Left hindlimb (tissue), 1 donor: ENCODE results near the gene PP2D1.
"Not testable (repeated sequence)": the region's sequence is repeated elsewhere in the genome, so short reads cannot be mapped to it uniquely, and the experiment has no call there.

Experiments
- DNase-seq: peaks from one replicate; pipeline ENCODE4 v3.0.0-alpha.2; 2018

The PP2D1 gene

DNA sequence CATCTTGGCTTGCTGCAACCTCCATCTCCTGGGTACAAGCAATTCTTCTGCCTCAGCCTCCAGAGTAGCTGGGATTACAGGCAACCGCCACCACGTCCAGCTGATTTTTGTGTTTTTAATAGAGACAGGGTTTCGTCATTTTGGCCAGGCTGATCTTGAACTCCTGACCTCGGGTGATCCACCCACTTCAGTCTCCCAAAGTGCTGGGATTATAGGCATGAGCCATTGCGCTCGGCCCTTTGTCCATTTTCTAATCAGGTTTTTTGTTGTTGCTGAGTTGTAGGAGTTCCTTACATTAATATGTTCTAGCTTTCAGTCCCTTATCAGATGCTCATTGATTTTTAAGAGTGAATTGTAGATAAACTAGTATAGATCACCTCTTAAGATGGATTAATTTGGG, 44.9 kb downstream of the PP2D1 start:
- DNase-seq: no peak

GRCh38 chr3:19961960-19962359, 50.1 kb downstream of the PP2D1 start:
- DNase-seq: no peak

DNA sequence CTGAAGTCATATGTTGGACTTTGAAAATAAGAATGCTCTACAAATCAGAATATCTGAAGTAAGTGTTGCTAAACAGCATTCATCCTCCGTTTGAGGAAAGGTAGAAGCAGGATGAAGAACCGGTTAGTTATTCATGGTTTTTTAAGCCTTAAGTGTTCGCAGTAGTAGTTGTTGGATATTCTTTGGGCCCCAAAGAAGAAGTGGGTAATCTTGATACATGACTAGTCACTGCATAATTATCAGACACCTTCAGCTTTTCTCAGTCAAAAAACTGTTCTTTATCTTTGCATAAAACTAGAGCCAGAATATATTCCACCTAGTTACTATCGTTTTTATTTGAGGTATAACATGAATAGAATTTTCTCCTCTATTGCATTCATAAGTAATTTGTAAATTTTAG, 51.4 kb downstream of the PP2D1 start:
- no peak for DNase-seq

DNA sequence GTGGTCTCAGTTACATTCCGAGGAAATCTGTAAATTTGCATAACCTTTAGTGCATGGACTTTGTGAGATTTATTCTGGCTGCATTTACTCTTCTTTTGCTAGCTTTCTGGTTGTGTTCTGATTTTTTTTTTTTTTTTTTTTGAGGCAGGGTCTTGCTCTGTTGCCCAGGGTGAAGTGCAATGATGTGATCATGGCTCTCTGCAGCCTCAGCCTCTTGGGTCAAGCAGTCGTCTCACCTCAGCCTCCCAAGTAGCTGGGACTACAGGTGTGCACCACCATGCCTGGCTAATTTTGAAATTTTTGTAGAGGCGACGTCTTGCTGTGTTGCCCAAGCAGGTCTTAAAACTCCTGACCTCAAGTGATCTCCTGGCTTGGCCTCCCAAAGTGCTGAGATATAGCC, 52.6 kb downstream of the PP2D1 start:
- no peak for DNase-seq

DNA sequence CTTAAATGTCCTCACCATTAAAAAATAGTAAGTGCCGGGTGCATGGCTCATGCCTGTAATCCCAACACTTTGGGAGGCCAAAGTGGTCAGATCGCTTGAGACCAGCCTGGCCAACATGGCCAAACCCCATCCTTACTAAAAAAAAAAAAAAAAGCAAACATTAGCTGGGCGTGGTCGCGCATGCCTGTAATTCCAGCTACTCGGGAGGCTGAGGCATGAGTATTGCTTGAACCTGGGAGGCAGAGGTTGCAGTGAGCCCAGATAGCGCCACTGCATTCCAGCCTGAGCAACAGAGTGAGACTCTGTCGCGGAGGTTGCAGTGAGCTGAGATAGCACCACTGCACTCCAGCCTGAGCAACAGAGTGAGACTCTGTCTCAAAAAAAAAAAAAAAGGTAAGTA, 54.7 kb downstream of the PP2D1 start:
- DNase-seq: not testable (repeated sequence)

- no peak for DNase-seq
These were observed 57.4 kb downstream of the PP2D1 start for GRCh38 chr3:19954676-19955075.

DNA sequence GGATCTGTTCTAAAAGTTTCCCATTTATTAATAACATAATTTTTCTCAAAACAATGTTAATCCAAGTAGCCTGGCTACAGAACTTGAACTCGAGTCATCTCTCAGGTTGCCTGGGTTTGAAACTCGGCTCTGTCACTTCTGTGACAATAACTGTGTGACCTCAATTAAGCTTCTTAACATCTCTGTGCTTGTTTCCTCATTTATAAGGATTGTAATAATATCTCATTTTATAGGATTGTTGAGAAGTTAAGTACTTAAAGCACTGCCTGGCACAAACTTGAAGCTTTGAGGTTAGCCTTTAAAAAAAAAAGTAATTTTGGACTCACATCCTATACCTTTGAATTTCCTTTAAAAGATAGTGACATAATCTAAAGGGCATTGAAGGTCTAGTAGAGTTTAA, 61.7 kb downstream of the PP2D1 start:
- DNase-seq: no peak

DNA sequence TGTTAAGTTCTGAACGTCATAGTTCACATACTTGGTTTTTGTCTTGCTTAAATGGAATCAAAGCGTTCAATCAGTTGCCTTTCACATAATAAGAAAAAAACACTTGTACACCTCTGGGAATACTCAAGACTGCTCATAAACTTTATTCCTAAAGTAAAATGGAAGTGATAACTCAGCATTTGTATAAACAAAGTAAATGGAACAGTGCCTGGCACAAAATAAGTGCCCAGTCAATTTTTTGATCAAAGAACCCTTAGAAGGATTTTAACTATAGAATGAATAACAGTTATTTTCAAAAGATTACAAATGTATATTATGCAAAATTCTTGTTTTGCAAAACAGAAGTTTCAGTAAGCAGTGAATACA, 63.9 kb downstream of the PP2D1 start:
- DNase-seq: no peak

DNA sequence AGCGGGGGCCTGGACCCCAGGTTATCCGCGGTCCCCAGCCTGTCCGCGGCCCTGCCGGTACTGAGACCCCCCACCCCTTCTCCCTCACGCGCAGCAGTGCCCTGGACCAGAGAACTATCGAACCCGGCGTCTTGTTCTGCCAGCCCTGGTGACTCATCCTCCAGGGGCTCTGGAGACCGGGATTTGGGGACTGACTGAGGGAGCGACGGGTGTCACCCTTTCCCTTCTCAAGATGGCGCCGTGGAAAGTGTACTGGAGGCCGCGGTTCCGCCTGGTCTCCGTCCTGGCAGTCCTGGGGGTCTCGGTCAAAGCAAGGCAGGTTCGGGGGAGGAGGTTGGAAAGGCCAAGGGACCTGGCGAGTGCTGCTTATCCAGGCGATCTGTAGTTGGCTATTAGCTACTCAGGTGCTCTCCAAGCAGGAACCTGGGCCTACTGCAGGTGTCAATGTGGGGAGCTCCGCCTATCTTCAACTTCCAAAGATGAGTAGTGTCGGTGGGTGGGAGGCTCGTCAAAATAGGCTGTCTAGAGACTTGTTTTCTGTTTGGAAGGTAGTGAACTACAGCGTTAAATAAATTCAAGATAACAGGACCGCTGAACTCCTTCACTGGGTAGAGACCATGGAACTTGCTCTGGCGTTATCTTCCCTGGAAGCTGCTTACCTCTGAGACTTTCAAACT, 64.4 kb downstream of the PP2D1 start:
- DNase-seq: peak; percentile 65

GRCh38 chr3:19946832-19947548, 65.1 kb downstream of the PP2D1 start, which contains the start of gene RAB5A:
Gene RAB5A (plus strand): TSS chr3:19947097. CDS start chr3:19950899, 3,802 bp downstream.
- DNase-seq: peak; percentile 99

DNA sequence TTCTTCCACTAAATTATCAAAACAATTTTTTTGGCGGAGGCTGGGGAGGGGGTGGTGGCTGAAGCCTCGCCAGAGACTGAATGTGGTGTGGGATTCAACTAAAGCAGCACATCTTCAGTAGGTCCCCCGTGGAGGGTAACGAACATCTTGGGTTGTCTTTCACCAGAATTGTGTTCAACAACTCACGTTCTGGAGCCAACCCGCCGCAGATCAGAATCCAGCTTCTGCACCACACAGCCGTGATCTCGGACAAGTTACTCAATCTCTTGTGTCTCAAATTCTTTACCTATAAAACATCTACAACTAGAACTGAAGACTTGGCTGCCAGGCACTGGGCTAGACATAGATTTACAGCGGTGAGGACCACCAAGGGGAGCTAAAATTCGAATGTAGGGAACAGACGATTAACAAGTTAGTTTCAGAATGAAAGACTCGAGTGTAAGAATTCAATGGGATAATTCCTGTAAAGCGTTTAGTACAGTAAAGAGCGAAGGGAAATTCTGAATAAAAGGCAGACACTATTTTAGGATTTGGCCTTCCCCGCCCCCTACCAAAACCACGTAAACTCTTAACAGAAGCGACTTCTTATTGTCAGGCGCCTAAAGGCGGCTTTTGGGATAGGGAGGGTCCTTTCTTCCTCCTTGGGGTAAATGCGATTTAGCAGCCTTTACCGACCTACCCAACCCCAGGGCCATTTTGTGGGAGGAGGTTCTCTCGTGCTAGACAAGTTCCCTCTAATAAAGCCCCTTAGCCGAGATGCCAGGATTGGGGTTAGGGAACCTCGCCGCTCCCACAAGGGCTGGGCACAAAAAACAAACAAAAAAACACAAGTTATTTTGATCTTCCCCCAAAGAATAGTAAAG, 65.9 kb downstream of the PP2D1 start:
- peak; percentile 30 for DNase-seq

GRCh38 chr3:19945534-19945933, 66.5 kb downstream of the PP2D1 start:
- no peak for DNase-seq

DNA sequence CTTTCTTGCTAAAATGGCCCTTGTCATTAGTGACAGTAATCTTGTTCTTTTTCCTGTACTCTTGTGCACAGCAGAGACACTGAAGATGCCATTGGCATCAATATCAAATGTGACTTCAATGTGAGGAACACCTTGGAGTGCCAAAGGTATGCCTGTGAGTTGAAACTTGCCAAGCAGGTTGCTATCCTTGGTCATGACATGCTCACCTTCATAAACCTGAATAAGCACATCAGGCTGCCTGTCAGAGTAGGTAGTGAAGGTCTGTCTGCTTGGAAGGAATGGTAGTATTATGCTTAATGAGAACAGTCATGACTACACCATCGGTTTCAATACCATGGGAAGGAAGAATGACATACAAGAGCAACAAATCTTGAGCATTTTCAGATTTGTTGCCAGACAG, 71.4 kb downstream of the PP2D1 start:
- no peak for DNase-seq

DNA sequence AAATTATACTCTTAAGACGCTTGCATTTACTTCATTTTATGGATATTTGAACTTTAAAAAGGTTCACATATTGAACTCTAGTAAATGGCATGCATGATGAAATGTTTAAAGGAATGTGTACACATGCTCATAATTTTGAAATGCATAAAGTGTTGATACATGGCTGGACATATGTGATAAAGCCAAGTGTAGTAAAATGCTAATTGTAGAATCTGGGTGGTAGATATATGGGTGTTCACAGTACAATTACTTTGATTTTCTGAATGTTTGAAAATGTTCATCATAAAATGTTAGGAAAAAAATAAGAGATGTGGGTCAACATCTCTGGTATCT, 73.8 kb downstream of the PP2D1 start:
- no peak for DNase-seq

DNA sequence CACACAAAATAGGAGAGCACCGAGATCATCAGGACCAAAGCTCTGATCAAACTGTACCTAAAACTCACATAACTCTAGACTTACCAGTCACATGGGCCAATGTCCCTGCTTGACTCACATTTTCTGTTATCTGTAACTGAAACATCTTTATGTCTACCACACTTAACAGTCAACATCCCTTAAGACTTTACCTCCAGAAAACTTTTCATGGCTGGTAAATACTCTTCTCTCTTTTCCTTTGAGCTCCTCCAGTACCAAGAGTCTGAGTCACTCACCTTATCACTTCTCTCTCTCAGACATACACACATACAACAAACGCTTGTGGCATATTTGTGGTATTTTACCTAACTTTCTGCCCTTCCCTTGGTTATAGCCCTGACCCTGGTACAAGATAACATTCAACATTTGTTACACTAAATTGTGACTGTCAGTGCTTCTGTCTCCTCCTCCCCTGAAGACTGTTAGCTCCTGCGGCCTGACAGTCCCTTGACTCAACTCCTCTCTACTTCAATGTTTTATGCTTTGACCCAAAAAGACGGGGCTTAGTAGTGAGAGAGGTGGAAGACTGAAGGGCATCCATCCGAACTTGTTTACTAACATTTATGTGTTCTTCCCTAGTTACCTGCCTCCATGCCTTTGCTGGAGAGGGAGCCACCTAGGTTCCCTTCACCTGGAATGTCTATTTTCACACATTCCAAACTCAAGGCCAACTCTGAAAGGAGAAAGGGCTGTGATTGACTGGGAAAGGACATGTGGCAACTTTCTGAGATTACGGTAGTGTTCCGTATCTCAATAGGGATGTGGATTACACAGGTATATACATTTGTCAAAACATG, 74.4 kb downstream of the PP2D1 start:
- DNase-seq: no peak
